ENCODE measurements around the gene NT5C3B.

The NT5C3B gene

GRCh38 chr17:41785091-41785858 is 50.8 kb downstream of the NT5C3B start:
- H3K4me3 Mint-ChIP-seq, result peak overlapping the region; percentile 85 to 97 (median 94)
- peaks cover 47% of the 10 kb centered on the region for H3K4me1 Mint-ChIP-seq
- H3K9me3 Mint-ChIP-seq, result no peaks in the 10 kb centered on the region
- H3K27ac Mint-ChIP-seq, result peak overlapping the region; percentile 91 to 95 (median 95)
- H3K27me3 Mint-ChIP-seq (ENCODE audit: low read depth), result peaks cover 6% of the 10 kb centered on the region
- no peak for TF ChIP-seq CTCF (IDR thresholded peaks at IDR 0.05; ENCODE audit: unreplicated experiment in 3 of 3)
- peaks cover 9% of the 10 kb centered on the region for H3K36me3 Mint-ChIP-seq (ENCODE audit: low read depth)

GRCh38 chr17:41784207-41784744 is 51.8 kb downstream of the NT5C3B start:
- H3K9me3 Mint-ChIP-seq, result no peaks in the 10 kb centered on the region
- H3K27ac Mint-ChIP-seq, result peak overlapping the region; percentile 91 to 95 (median 95)
- H3K4me1 Mint-ChIP-seq, result peaks cover 42% of the 10 kb centered on the region
- H3K36me3 Mint-ChIP-seq (ENCODE audit: low read depth), result peaks cover 9% of the 10 kb centered on the region
- peaks cover 6% of the 10 kb centered on the region for H3K27me3 Mint-ChIP-seq (ENCODE audit: low read depth)
- no peak for TF ChIP-seq CTCF (IDR thresholded peaks at IDR 0.05; ENCODE audit: unreplicated experiment in 3 of 3)
- peak overlapping the region; percentile 85 to 97 (median 94) for H3K4me3 Mint-ChIP-seq

GRCh38 chr17:41782142-41782541 is 53.9 kb downstream of the NT5C3B start:
- Mint-ChIP-seq H3K4me3 (peak overlapping the region; percentile 46 to 72 (median 67)), H3K4me1 (peaks cover 44% of the 10 kb centered on the region), H3K27me3 (ENCODE audit: low read depth) (peaks cover 6% of the 10 kb centered on the region), H3K9me3 (no peaks in the 10 kb centered on the region), H3K27ac (peak overlapping the region; percentile 69 to 79 (median 69)), H3K36me3 (ENCODE audit: low read depth) (peaks cover 9% of the 10 kb centered on the region)
- TF ChIP-seq CTCF (IDR thresholded peaks at IDR 0.05; ENCODE audit: unreplicated experiment in 3 of 3), result no peak

- peaks cover 6% of the 10 kb centered on the region for H3K27me3 Mint-ChIP-seq (ENCODE audit: low read depth)
- no peaks in the 10 kb centered on the region for H3K9me3 Mint-ChIP-seq
- peak overlapping the region; percentile 69 to 79 (median 69) for H3K27ac Mint-ChIP-seq
- no peak for TF ChIP-seq CTCF (IDR thresholded peaks at IDR 0.05; ENCODE audit: unreplicated experiment in 3 of 3)
- H3K36me3 Mint-ChIP-seq (ENCODE audit: low read depth), result peaks cover 9% of the 10 kb centered on the region
- H3K4me1 Mint-ChIP-seq, result peaks cover 40% of the 10 kb centered on the region
- peak overlapping the region; percentile 46 to 72 (median 67) for H3K4me3 Mint-ChIP-seq
These were observed 54.5 kb downstream of the NT5C3B start for GRCh38 chr17:41781404-41782110.

GRCh38 chr17:41779954-41780353 is 56.1 kb downstream of the NT5C3B start:
- Mint-ChIP-seq H3K9me3 (no peaks in the 10 kb centered on the region), H3K27ac (no peak overlapping the region), H3K4me1 (peaks cover 50% of the 10 kb centered on the region), H3K27me3 (ENCODE audit: low read depth) (peaks cover 6% of the 10 kb centered on the region), H3K4me3 (no peak overlapping the region), H3K36me3 (ENCODE audit: low read depth) (peaks cover 13% of the 10 kb centered on the region)
- no peak for TF ChIP-seq CTCF (IDR thresholded peaks at IDR 0.05; ENCODE audit: unreplicated experiment in 3 of 3)

Measured in nephron (organoid).